HG02884 (cell line): Measurements from ENCODE around the gene MED27.

Experiments used
- ATAC-seq: cut with Tn5 transposase; IDR thresholded peaks from one replicate; pipeline ENCODE4 v1.9.1; 2021; ENCODE audit warnings: mild to moderate bottlenecking, moderate library complexity; ENCODE audit not compliant: unreplicated experiment

Gene MED27

DNA sequence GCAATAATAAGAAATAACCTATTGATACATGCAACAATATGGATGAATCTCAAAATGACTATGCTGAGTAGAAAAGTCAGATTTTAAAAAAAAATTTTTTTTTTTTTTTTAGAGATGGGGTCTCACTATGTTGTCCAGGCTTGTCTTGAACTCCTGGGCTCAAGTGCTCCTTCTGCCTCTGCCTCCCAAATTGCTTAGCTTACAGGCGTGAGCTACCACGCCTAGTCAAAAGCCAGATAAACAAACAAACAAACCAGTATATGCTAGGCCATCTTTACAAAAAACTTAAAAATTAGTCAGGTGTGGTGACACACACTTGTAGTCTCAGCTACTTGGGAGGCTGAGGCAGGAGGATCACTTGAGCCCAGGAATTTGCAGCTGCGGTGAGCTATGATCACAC is 79.0 kb downstream of the MED27 start:
- ATAC-seq, result no peak

- no peak for ATAC-seq
Measured at GRCh38 chr9:131999692-132000551, 79.7 kb downstream of the MED27 start.

- ATAC-seq, result no peak
Measured at GRCh38 chr9:131997779-131998178, 81.9 kb downstream of the MED27 start.

GRCh38 chr9:131997076-131997475 is 82.6 kb downstream of the MED27 start:
- ATAC-seq, result no peak

DNA sequence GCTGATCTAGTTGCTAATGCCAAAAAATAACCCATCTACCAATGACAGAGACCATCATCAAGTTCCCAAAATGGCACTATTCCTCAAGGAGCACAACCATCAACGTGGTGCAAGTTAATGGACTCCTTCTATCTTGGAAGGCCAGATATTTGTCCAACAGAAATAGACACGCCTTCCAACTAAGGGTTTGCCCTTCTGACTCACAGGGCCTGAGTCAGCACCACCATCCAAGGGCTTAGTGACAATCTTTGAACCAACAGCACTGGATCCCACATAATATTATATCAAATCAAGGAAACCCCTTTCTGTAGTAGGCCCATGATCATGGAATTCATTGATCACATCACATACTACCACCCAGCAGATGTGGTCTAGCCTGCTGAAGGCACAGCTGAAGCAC is 84.3 kb downstream of the MED27 start:
- no peak for ATAC-seq

- ATAC-seq, result no peak
Measured at GRCh38 chr9:131994364-131995125, 85.1 kb downstream of the MED27 start.

GRCh38 chr9:131992906-131993657 is 86.6 kb downstream of the MED27 start:
- no peak for ATAC-seq

GRCh38 chr9:131987232-131987631 is 92.4 kb downstream of the MED27 start:
- no peak for ATAC-seq

- ATAC-seq, result no peak
Measured at GRCh38 chr9:131986576-131986975, 93.1 kb downstream of the MED27 start.

DNA sequence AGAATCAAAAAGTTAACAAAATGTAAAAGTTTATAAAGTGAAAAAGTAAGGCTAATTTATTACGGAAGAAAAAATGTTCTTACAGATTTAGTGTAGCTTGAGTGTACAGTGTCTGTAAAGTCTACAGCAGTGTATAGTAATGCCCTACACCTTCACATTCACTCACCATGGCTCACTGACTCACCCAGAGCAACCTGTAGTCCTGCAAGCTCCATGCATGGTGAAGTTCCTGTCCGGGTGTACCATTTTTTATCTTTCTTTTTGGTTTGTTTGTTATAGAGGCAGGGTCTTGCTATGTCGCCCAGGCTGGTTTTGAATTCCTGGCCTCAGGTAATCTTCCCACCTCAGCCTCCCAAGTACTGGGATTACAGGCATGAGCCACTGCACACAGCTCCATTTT is 93.6 kb downstream of the MED27 start:
- no peak for ATAC-seq

- ATAC-seq, result no peak
Measured at GRCh38 chr9:131984564-131984963, 95.1 kb downstream of the MED27 start.

DNA sequence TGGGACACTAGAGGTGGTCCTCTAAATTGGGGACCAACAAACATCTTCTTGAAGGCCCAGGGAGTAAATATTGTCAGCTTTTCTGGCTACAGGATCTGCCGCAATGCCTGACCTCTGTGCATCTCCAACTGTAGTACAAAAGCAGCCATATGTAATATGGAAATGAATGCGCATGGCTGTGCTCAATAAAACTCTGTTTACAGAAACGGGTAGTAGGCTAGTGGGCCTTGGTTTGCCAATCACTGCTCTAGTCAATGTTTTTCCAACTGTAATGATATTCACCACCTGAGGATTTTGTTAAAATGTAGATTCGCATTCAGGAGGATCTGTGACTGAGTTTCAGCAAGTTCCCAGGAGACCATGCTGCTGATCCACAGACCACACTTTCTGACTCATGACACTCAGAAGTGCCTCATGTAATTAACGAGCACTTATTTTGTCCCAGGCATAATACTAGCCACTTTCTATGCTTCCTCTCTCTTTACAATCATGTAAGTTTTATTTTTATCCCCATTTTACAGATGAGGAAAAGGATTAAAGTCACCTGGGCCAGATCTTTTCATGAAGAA is 96.9 kb downstream of the MED27 start:
- ATAC-seq, result no peak

DNA sequence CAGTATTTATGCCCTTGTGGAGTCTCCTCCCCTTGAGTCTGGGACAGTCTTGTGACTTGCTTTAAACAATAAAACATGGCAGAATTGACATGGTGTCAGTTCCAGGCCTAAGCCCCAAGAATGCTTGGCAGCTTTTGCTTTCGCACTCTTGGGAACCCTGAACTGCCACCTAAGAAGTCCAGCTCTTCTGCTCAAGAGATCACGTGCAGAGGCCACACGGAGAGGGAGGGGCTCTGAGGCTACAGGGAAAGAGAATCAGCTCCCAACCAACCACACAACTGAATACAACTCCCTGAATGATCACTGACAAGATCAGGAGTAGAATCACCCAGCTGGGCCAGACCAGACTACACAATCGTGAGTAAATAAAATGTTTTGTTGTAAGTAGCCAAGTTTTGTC is 97.6 kb downstream of the MED27 start:
- no peak for ATAC-seq

GRCh38 chr9:131981116-131981776 is 98.4 kb downstream of the MED27 start:
- no peak for ATAC-seq

DNA sequence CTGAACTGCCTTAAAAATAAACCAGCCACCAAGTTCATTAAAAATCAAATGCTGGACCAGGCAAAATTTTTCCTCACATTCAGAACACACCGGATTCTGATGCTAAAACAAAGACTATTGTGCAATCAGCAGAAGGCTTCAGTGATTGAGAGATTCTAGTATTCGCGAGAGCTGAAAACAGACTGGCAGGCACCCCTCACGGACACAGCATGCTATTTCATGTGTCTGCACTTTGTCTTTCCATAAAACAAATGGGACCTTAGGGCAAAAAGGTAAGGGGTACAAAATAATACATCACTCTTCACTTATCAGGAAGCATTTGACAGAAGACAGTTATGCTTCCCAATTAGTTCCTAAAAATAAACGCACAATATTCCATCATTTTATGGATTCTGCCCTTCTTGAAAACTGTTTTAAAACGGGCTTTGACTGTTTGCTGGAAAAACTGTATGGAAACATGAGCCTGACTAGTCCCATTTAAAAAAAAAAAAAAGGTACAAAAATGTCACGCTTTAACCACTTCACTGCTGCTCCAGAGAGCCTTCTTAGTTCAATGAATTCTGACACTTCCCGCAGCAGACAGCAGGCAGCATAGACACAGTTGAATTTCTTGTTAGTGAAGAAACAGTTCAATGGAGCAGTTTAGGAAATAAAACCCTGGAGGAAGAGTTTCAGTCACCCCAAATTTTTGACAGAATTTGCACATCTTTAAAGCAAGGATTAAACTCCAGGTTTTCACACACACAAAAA is 99.2 kb downstream of the MED27 start:
- ATAC-seq, result no peak

DNA sequence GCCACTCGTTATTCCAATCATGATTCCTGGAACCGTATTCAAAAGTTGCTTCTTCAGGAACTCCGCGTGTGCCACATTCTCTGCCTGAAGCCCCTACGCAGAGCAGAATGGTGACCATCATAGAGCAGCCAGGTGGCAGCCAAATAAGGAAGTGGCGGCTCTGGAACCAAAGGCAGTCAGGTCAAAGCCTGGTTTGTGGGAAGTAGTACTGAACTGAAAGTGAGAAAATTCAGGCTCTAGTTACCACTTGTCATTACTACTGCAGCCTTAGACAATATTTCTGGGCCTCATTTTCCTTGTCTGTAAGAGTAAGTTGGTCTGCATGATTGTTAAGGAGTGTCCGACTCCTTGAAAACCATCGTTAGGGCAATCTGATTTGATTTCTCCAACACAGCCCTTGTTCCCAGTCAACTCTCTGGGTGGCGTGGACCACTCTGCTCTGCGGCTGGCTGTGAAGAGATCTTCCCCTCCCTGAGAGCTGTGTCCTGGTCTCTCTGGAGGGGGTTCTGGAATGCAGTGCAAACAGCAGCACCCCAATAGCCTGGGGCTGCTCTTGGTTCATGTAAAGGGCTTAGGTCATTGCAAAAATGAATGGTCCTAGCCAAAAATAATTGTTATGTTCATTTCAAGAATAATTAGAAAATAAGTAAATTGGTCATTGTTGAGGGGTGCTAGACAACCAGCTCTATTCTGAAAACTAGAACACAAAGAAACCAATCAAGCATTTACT is 102.4 kb downstream of the MED27 start:
- ATAC-seq, result no peak

DNA sequence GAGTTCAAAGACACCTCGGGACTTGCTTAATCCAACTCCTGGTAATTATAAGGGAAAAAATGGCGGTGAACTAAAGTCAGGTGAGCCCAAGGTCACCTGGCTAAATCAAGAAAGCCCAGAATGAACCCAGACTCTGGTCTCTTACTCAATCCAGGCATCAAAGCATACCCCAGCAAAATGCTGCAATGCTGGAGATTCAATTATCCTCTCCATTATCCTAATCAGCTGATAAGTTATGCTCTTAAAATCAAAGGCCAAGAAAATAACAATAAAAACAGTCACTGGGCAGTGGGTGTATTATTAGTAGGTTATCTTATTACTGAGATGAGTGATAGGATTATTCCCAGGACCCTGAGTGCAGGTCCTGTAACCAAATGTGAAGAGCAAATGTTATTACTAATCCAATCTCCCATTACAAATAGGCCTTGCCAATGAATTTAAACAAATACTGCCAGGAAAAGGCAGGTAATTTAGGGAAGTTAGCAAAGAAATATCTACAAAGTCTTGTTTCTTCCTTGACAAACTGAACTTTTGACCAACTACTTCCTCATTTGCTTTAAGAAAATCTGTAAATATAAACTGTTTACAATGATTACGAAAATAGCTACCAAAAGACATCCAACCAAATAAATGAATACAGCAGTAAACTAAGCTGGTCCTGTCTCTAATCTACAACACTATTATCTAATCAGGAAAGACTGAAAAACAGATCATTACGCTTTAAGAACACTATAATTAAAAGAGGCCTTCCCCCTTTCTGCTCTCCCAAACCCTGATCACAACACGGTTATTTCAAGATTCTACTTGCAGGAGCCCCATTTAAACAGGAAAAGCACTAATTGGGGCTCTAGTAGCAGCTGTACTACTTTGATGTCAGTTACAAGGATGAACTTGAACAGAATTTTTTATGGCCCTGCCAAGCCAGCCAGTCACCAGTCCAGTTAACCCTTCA is 103.2 kb downstream of the MED27 start:
- ATAC-seq, result no peak

- no peak for ATAC-seq
Measured at GRCh38 chr9:131972889-131973288, 106.8 kb downstream of the MED27 start.
